Liver (tissue), 3 donors: Measurements from ENCODE around the gene PIAS4.

Source experiments
- ATF3 ChIP-seq: IDR thresholded peaks from 2 replicates; pipeline ENCODE4 v1.6.1; 2016; ENCODE audit warnings: antibody characterized with exemption
- CTCF ChIP-seq: fragments of 150-350 bp; IDR thresholded peaks from 2 replicates; pipeline ENCODE4 v1.5.1; 2017; ENCODE audit warnings: improper control_type of control experiment, low read depth, low read length; ENCODE audit not compliant: missing input control
- HNF4G ChIP-seq: IDR thresholded peaks from 2 replicates; pipeline ENCODE4 v1.6.1; 2016; ENCODE audit warnings: antibody characterized with exemption
- JUND ChIP-seq, 2 donors: IDR thresholded peaks; 2 replicates each; pipeline ENCODE4 v1.6.1; 2016; ENCODE audit warnings: antibody characterized with exemption in 2 of 2
- MAX ChIP-seq: IDR thresholded peaks from 2 replicates; pipeline ENCODE4 v1.6.1; 2016; ENCODE audit warnings: antibody characterized with exemption
- NR2F2 ChIP-seq: IDR thresholded peaks from 2 replicates; pipeline ENCODE4 v1.6.1; 2016; ENCODE audit warnings: antibody characterized with exemption
- RAD21 ChIP-seq, 2 donors: IDR thresholded peaks; 2 replicates each; pipeline ENCODE4 v1.6.1; 2016; ENCODE audit warnings: antibody characterized with exemption in 2 of 2, mild to moderate bottlenecking in 2 of 2
- donor health status: healthy.
- donor health status: healthy.

- TF ChIP-seq CTCF = no peak
- no peak for TF ChIP-seq HNF4G
- TF ChIP-seq MAX = no peak
- no peak for TF ChIP-seq ATF3
- TF ChIP-seq JUND (IDR thresholded peaks at IDR 0.05) = no peak
- TF ChIP-seq NR2F2 = no peak
- no peak for TF ChIP-seq RAD21 (IDR thresholded peaks at IDR 0.05)
Observed at GRCh38 chr19:4007836-4008539, 452 bp downstream of the PIAS4 start.
